Adipocyte (in vitro differentiated cells): ENCODE measurements around the gene OSBPL1A.
A peak's percentile ranks its signal among the peaks of the same experiment; 100 is the strongest.

Experiments
- DNase-seq: peaks from one replicate; pipeline ENCODE4 v3.0.0-alpha.2; 2015; ENCODE audit warnings: low read depth
- H3K27me3 ChIP-seq: replicated peaks from 2 replicates; pipeline ENCODE4 v1.7.0; 2013; ENCODE audit warnings: mild to moderate bottlenecking, low read length, moderate library complexity; ENCODE audit not compliant: control insufficient read depth, insufficient read depth
- H3K36me3 ChIP-seq: 2 replicates; pipeline ENCODE4 v1.7.0; 2013; ENCODE audit warnings: low read length, mild to moderate bottlenecking, moderate library complexity; ENCODE audit not compliant: control insufficient read depth, insufficient read depth, severe bottlenecking
- H3K4me1 ChIP-seq: 2 replicates; pipeline ENCODE4 v1.7.0; 2013; ENCODE audit warnings: mild to moderate bottlenecking, low read length, moderate library complexity; ENCODE audit not compliant: control insufficient read depth, insufficient read depth
- H3K4me3 ChIP-seq: 2 replicates; pipeline ENCODE4 v1.7.0; 2013; ENCODE audit warnings: mild to moderate bottlenecking, low read length, moderate library complexity
- H3K9ac ChIP-seq: 2 replicates; pipeline ENCODE4 v1.7.0; 2013; ENCODE audit warnings: mild to moderate bottlenecking, low read length, moderate library complexity
- H3K9me3 ChIP-seq: 2 replicates; pipeline ENCODE4 v1.7.0; 2013; ENCODE audit warnings: mild to moderate bottlenecking, low read length, moderate library complexity; ENCODE audit not compliant: control insufficient read depth

Gene OSBPL1A

DNA sequence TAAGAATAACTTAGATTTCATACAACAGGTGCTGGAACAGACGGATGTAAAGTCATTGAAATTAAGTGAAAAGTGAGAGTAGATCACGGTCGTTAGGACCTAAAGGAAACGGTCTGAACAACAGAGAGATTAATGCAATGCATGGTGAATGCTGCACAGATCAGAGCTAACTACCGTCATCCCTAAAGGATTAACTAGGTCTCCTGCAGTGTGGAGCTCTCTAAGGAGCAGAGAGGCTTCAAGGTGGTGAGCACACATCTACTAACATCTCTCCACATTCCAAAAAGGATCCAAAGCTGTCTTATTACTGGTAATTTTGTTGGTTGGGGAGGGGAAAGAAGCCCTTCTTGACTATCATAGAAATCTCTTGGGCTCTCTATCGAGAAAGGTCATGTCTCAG lies 183.5 kb downstream of the OSBPL1A start:
- Histone ChIP-seq H3K9me3 (no peaks in the 10 kb centered on the region), H3K4me3 (no peak overlapping the region), H3K27me3 (no peaks in the 10 kb centered on the region), H3K36me3 (no peaks in the 10 kb centered on the region), H3K4me1 (peaks cover 14% of the 10 kb centered on the region), H3K9ac (no peak overlapping the region)
- no peak for DNase-seq

DNA sequence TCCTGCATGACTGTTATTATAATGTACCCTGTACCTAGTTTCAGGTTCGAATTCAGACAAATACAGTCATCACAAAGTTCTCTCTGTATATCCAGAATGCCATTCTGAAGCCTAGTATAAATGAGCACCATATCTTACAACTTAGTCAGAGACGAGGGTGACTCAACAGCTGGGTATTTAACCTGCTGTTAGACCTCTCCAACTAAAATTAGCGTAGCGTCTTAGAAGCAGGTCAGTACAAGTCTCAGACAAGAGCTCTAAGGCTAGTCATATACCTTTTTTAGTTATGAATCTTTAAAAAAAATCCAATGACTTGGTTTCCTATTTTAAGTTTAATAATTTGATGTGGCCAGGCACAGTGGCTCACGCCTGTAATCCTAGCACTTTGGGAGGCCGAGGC lies 184.7 kb downstream of the OSBPL1A start:
- Histone ChIP-seq H3K27me3 (no peaks in the 10 kb centered on the region), H3K4me3 (no peak overlapping the region), H3K9me3 (no peaks in the 10 kb centered on the region), H3K9ac (no peak overlapping the region), H3K4me1 (peaks cover 22% of the 10 kb centered on the region), H3K36me3 (no peaks in the 10 kb centered on the region)
- DNase-seq = peak; percentile 71

DNA sequence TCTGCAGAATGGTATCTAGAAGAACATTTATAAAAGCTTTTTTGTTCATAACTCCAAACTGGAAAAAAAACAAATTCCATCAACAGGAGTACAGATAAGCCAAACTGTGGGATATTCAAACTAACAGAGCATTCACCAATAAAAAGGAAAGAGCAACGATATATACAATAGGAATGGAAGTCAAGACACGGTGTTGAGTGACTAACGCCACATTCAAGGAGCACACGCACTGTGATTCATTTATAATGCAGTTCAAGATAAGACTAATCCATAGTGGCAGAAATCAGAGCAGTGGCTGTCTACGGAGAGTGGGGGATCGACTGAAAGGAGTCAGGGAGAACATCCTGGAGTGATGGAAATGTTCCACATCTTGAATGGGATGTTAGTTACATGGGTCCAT lies 188.1 kb downstream of the OSBPL1A start:
- H3K36me3 ChIP-seq = no peaks in the 10 kb centered on the region

DNA sequence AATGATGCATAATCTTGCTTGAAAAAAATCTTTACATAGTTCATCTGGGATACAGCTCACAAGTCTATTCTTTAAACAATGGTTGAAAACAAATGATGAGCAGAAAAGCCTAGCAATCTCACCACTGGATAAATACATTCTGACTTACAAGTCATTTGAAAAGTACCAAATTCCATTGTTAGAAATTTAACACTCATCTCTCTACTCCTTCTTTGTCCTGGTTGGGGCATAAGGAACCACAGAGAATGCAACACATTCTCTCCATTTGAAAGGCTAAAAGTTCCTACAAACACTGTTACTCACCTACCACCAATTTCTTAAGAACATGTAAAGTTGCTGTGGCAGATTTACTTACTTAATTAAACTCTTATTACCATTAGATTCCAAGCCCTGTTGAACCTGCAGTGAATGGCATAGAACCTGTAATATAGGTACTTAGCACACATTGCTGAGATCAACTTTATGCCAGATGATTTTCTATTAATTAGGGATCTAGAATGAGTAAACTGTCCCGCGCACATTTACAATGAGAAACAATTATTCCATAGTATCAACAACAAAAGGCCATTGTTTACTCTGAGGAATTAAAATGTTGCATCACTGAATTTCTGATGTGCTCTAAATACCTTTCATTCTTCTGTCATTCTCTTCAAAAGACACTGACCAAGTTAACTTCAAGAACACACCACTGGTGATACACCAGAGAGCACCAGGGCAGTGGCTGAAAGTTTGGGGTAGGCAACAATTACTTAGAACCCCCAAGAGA lies 189.2 kb downstream of the OSBPL1A start:
- H3K9ac ChIP-seq = no peak overlapping the region
- peaks cover 19% of the 10 kb centered on the region for H3K4me1 ChIP-seq
- DNase-seq = no peak
- H3K27me3 ChIP-seq = no peaks in the 10 kb centered on the region
- no peaks in the 10 kb centered on the region for H3K9me3 ChIP-seq
- H3K36me3 ChIP-seq = no peaks in the 10 kb centered on the region
- no peak overlapping the region for H3K4me3 ChIP-seq

More for the DNA sequence above, 188.1 kb downstream of the OSBPL1A start:
- Histone ChIP-seq H3K9me3 (no peaks in the 10 kb centered on the region), H3K4me3 (no peak overlapping the region), H3K9ac (no peak overlapping the region), H3K4me1 (peaks cover 19% of the 10 kb centered on the region), H3K27me3 (no peaks in the 10 kb centered on the region)
- DNase-seq = no peak

DNA sequence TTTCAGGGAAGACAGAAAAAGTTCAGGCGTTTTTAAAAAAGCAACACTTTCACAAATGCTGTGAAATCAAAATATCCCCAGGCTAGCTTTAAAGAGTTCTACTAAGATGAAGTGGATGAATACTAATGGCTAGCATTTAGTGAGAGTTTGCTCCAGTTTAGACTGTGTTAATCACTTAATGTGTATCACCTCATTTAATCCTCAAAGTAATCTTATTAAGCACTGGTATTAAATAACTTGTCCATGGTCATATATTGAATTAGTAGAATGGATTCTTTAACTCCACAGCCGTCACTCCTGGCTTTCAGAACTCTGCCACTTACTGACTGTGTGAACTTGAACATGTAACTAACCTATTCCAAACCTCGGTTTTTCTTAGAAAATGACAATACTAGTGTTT lies 192.7 kb downstream of the OSBPL1A start:
- no peak for DNase-seq
- Histone ChIP-seq H3K4me1 (peaks cover 8% of the 10 kb centered on the region), H3K4me3 (no peak overlapping the region), H3K9ac (no peak overlapping the region), H3K27me3 (no peaks in the 10 kb centered on the region), H3K9me3 (no peaks in the 10 kb centered on the region), H3K36me3 (no peaks in the 10 kb centered on the region)

DNA sequence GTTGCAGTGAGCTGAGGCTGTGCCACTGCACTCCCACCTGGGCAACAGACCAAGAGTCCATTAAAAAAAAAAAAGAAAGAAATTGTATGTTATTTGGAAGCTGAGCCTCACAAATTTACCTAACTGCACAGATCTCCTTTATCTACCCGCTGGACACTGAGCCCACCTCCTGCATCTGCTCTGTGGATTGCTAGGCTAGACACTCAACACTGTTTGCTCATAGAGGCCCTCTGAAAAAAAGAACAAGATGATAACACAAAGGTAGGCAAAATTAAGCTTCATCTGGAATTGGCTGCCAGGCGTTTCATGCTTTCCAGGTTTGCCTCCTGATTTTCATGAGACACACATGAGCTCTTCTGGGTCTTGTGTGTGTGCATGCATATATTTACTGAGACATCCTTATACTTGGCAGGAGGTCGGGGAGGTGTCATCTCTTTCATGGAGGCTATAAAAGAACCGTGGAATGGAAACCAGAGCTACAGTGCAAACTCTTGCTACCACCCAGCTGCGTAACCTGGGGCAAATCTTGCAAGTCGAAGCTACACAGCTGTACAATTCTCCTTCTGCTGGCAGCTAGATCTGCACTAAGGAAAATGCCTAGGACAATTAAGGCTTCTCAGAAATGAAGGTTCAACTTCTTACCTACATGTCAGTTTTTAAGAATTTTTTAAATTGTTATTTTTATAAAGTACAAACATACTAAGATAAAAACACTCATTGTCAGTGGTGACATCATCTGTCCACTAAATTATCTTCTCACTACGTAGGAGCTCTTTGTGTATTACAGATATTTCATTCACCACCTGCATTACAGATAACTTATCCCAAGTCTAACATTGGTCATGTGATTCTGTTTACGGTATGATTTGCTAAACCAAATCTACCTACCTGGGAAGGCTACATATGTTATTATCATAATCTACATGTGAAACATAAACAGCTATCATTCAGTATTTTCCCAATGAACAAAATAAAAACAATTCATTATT lies 195.6 kb downstream of the OSBPL1A start:
- DNase-seq = no peak
- Histone ChIP-seq H3K27me3 (no peaks in the 10 kb centered on the region), H3K4me3 (no peak overlapping the region), H3K36me3 (no peaks in the 10 kb centered on the region), H3K9ac (no peak overlapping the region), H3K4me1 (no peaks in the 10 kb centered on the region), H3K9me3 (no peaks in the 10 kb centered on the region)

DNA sequence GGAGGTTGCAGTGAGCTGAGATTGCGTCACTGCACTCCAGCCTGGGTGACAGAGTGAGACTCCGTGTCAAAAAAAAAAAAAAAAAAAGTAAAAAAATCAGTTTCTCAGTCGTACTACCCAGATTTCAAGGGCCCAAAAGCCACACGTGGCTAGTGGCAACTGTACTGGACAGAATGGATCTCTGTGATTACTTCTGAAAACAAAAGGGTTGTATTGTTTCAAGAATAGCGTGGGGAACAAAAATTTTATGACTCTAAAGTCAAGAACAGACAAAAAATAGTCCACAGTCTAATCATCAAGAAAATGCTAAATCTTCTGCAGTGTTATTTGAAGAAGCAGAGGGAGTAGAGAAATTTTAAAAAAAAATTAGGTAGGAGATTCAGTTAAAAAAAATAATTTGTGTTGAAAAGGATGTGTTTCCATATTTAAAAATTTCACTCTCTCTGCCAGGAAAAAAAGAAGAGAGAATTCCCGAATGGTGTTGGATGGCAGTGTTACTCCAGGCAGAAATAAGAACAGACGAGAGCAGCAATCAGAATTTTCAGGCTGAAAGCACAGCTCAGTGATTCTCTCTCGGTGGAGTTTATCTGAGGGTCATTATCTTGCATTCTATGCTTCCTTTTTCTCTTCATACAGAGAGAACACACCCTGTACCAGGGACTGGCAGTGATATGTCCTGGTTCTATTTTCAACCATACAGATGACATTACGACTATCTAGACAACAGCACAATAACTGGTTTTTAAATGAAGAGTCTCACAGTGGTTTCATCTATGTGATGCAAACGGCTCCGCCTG lies 196.9 kb downstream of the OSBPL1A start:
- Histone ChIP-seq H3K4me3 (no peak overlapping the region), H3K36me3 (no peaks in the 10 kb centered on the region), H3K27me3 (no peaks in the 10 kb centered on the region), H3K9ac (no peak overlapping the region), H3K9me3 (no peaks in the 10 kb centered on the region), H3K4me1 (no peaks in the 10 kb centered on the region)
- no peak for DNase-seq

DNA sequence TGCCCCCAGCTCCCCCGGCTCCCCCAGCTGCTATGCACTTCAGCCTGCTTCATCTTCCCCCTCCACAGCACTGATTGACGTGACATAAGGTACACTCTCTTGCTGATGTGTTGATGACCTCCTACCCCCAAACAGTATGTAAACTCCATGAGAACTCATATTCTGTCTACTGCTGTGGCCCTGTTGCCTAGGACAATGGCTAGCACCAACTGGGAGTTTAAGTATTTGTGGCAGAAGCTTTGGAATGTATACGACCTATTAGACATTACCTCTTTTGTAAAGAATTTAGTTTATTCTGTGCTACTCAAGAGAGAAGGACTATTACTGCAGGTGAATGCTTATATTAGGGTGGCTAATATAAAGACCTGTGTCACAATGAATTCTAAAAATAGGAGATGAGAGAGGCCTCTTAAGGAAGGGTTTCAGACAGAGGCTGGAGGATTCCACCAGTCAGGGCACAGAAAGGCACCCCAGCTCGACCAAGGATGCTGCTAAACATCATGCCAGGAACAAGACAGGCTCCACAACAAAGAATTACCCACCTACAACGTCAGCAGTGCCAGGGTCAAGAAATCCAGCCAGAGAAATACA lies 198.2 kb downstream of the OSBPL1A start:
- Histone ChIP-seq H3K9ac (no peak overlapping the region), H3K36me3 (peaks cover 2% of the 10 kb centered on the region), H3K4me3 (no peak overlapping the region), H3K9me3 (no peaks in the 10 kb centered on the region), H3K27me3 (no peaks in the 10 kb centered on the region), H3K4me1 (no peaks in the 10 kb centered on the region)
- no peak for DNase-seq

DNA sequence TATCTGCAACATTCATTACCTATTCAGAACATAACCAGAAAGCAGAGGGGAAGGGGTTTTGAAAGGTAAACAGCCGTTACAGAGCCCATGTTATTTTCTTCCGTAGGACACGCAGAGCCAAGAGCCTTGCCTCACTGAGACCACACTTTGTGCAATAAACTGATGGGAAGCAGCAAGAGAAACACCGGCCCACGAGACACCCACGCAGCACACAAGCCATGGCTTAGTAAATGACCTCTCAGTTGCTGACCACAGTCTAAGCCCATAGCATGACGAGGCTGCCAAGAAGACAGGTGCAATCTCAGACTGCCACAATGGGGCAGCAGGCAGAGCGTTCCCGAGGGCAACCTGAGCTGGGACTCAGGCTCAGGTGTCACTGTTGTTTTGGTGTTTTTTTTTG lies 199.2 kb downstream of the OSBPL1A start:
- no peak overlapping the region for H3K9ac ChIP-seq
- H3K27me3 ChIP-seq = no peaks in the 10 kb centered on the region
- H3K4me3 ChIP-seq = no peak overlapping the region
- no peak for DNase-seq
- peaks cover 5% of the 10 kb centered on the region for H3K36me3 ChIP-seq
- no peaks in the 10 kb centered on the region for H3K9me3 ChIP-seq
- no peaks in the 10 kb centered on the region for H3K4me1 ChIP-seq

DNA sequence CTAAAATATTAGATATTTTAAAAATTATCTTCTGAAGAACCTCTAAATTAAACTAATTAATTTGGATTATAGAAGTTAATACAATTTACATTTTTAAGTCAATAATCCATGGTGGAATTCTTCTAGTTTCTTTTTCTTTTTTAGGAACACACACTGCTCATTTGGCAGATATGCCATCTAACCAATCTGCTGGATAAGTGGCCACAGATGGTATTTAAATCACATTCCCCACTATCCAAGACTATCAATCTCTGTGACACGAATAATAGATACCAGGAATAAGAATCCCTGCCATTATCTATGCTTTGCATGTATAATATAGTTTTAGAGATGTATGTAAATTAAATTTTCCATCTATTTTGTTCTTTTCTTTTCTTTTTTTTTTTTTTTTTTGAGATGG lies 200.2 kb downstream of the OSBPL1A start:
- no peaks in the 10 kb centered on the region for H3K27me3 ChIP-seq
- no peak overlapping the region for H3K4me3 ChIP-seq
- no peak overlapping the region for H3K9ac ChIP-seq
- H3K4me1 ChIP-seq = no peaks in the 10 kb centered on the region
- no peaks in the 10 kb centered on the region for H3K9me3 ChIP-seq
- peaks cover 5% of the 10 kb centered on the region for H3K36me3 ChIP-seq
- no peak for DNase-seq
